ENCODE measurements around the gene PHLDB1.

PHLDB1 gene

GRCh38 chr11:118643995-118644345, 36.6 kb downstream of the PHLDB1 start:
- H3K27me3 ChIP-seq (ENCODE audit: control insufficient read depth, insufficient read depth, low read length), result no peaks in the 10 kb centered on the region
- H3K4me3 ChIP-seq (ENCODE audit: low read depth, low read length), result no peak overlapping the region
- H3K36me3 ChIP-seq (ENCODE audit: control insufficient read depth, insufficient read depth, low read length), result peaks cover 92% of the 10 kb centered on the region
- no peaks in the 10 kb centered on the region for H3K4me1 ChIP-seq (ENCODE audit: control insufficient read depth, insufficient read depth, low read length)
- no peak overlapping the region for H3K9ac ChIP-seq (ENCODE audit: low read length)
- no peak overlapping the region for H3K27ac ChIP-seq (ENCODE audit: low read depth, low read length)
- H3K9me3 ChIP-seq (ENCODE audit: control insufficient read depth, insufficient read depth, low read depth, low read length), result no peaks in the 10 kb centered on the region

- Histone ChIP-seq H3K9ac (ENCODE audit: low read length) (no peak overlapping the region), H3K36me3 (ENCODE audit: control insufficient read depth, insufficient read depth, low read length) (peaks cover 88% of the 10 kb centered on the region), H3K4me3 (ENCODE audit: low read depth, low read length) (no peak overlapping the region), H3K9me3 (ENCODE audit: control insufficient read depth, insufficient read depth, low read depth, low read length) (no peaks in the 10 kb centered on the region), H3K4me1 (ENCODE audit: control insufficient read depth, insufficient read depth, low read length) (no peaks in the 10 kb centered on the region), H3K27ac (ENCODE audit: low read depth, low read length) (no peak overlapping the region), H3K27me3 (ENCODE audit: control insufficient read depth, insufficient read depth, low read length) (no peaks in the 10 kb centered on the region)
Measured at GRCh38 chr11:118644496-118644895, 37.1 kb downstream of the PHLDB1 start.

GRCh38 chr11:118645066-118645715, 37.8 kb downstream of the PHLDB1 start:
- Histone ChIP-seq H3K9ac (ENCODE audit: low read length) (no peak overlapping the region), H3K4me1 (ENCODE audit: control insufficient read depth, insufficient read depth, low read length) (no peaks in the 10 kb centered on the region), H3K4me3 (ENCODE audit: low read depth, low read length) (no peak overlapping the region), H3K27ac (ENCODE audit: low read depth, low read length) (no peak overlapping the region), H3K27me3 (ENCODE audit: control insufficient read depth, insufficient read depth, low read length) (no peaks in the 10 kb centered on the region), H3K36me3 (ENCODE audit: control insufficient read depth, insufficient read depth, low read length) (peaks cover 88% of the 10 kb centered on the region), H3K9me3 (ENCODE audit: control insufficient read depth, insufficient read depth, low read depth, low read length) (no peaks in the 10 kb centered on the region)

DNA sequence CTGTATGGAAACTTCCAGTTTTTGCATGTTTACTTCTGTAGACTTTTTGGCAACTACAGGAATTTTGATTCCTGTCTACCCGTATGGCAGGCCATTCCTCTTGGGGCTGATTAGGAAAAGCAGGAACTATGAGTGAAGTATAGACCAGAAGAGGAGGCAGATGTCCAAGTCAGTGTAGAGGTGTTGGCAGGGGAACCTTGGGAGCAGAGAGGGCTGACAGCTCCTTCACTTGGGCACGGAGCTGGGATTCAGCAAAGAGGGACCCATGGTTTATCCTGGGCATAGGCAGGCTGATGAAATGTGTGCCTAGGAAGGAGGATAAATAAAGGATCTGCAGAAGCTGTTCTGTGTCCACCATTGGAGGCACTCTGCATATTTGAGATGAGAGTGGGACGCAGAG, 39.0 kb downstream of the PHLDB1 start:
- Histone ChIP-seq H3K27ac (ENCODE audit: low read depth, low read length) (no peak overlapping the region), H3K36me3 (ENCODE audit: control insufficient read depth, insufficient read depth, low read length) (peaks cover 88% of the 10 kb centered on the region), H3K27me3 (ENCODE audit: control insufficient read depth, insufficient read depth, low read length) (no peaks in the 10 kb centered on the region), H3K9me3 (ENCODE audit: control insufficient read depth, insufficient read depth, low read depth, low read length) (no peaks in the 10 kb centered on the region), H3K9ac (ENCODE audit: low read length) (no peak overlapping the region), H3K4me1 (ENCODE audit: control insufficient read depth, insufficient read depth, low read length) (no peaks in the 10 kb centered on the region), H3K4me3 (ENCODE audit: low read depth, low read length) (no peak overlapping the region)

GRCh38 chr11:118648291-118648690, 40.9 kb downstream of the PHLDB1 start:
- Histone ChIP-seq H3K36me3 (ENCODE audit: control insufficient read depth, insufficient read depth, low read length) (peaks cover 87% of the 10 kb centered on the region), H3K4me3 (ENCODE audit: low read depth, low read length) (no peak overlapping the region), H3K9ac (ENCODE audit: low read length) (no peak overlapping the region), H3K27me3 (ENCODE audit: control insufficient read depth, insufficient read depth, low read length) (no peaks in the 10 kb centered on the region), H3K9me3 (ENCODE audit: control insufficient read depth, insufficient read depth, low read depth, low read length) (no peaks in the 10 kb centered on the region), H3K27ac (ENCODE audit: low read depth, low read length) (no peak overlapping the region), H3K4me1 (ENCODE audit: control insufficient read depth, insufficient read depth, low read length) (no peaks in the 10 kb centered on the region)

- H3K36me3 ChIP-seq (ENCODE audit: control insufficient read depth, insufficient read depth, low read length), result peaks cover 83% of the 10 kb centered on the region
- H3K9me3 ChIP-seq (ENCODE audit: control insufficient read depth, insufficient read depth, low read depth, low read length), result no peaks in the 10 kb centered on the region
- no peak overlapping the region for H3K27ac ChIP-seq (ENCODE audit: low read depth, low read length)
- H3K4me1 ChIP-seq (ENCODE audit: control insufficient read depth, insufficient read depth, low read length), result no peaks in the 10 kb centered on the region
- no peak overlapping the region for H3K9ac ChIP-seq (ENCODE audit: low read length)
- no peaks in the 10 kb centered on the region for H3K27me3 ChIP-seq (ENCODE audit: control insufficient read depth, insufficient read depth, low read length)
- no peak overlapping the region for H3K4me3 ChIP-seq (ENCODE audit: low read depth, low read length)
Measured at GRCh38 chr11:118649941-118650340, 42.5 kb downstream of the PHLDB1 start.

GRCh38 chr11:118650366-118650765, 43.0 kb downstream of the PHLDB1 start:
- Histone ChIP-seq H3K4me1 (ENCODE audit: control insufficient read depth, insufficient read depth, low read length) (no peaks in the 10 kb centered on the region), H3K27me3 (ENCODE audit: control insufficient read depth, insufficient read depth, low read length) (no peaks in the 10 kb centered on the region), H3K9ac (ENCODE audit: low read length) (no peak overlapping the region), H3K9me3 (ENCODE audit: control insufficient read depth, insufficient read depth, low read depth, low read length) (no peaks in the 10 kb centered on the region), H3K27ac (ENCODE audit: low read depth, low read length) (no peak overlapping the region), H3K36me3 (ENCODE audit: control insufficient read depth, insufficient read depth, low read length) (peaks cover 83% of the 10 kb centered on the region), H3K4me3 (ENCODE audit: low read depth, low read length) (no peak overlapping the region)

DNA sequence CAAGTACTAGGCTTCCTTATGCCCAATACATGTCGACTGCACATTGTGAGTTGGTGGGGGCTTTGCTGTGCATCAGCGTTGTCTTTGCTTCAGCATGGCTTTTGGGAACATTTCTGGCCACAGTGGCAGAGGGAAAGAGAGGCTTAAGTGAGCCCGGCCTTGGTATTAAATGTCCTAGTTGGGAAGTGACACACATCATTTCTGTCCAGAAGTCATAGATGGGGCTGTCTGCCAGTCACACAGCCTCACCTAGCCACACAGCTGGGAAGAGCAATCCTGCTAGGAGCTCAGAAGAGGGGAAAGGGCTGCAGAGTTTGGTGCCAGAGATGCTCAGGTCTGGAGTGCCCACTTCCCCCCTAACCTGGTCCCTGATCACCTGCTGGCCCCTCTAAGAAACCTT, 44.4 kb downstream of the PHLDB1 start:
- Histone ChIP-seq H3K27ac (ENCODE audit: low read depth, low read length) (no peak overlapping the region), H3K9ac (ENCODE audit: low read length) (no peak overlapping the region), H3K36me3 (ENCODE audit: control insufficient read depth, insufficient read depth, low read length) (peaks cover 84% of the 10 kb centered on the region), H3K4me3 (ENCODE audit: low read depth, low read length) (no peak overlapping the region), H3K4me1 (ENCODE audit: control insufficient read depth, insufficient read depth, low read length) (no peaks in the 10 kb centered on the region), H3K9me3 (ENCODE audit: control insufficient read depth, insufficient read depth, low read depth, low read length) (no peaks in the 10 kb centered on the region), H3K27me3 (ENCODE audit: control insufficient read depth, insufficient read depth, low read length) (no peaks in the 10 kb centered on the region)

GRCh38 chr11:118652681-118653181, 45.3 kb downstream of the PHLDB1 start:
- H3K4me1 ChIP-seq (ENCODE audit: control insufficient read depth, insufficient read depth, low read length), result peaks cover 1% of the 10 kb centered on the region; the same call in 1 of the 2 replicates
- H3K4me3 ChIP-seq (ENCODE audit: low read depth, low read length), result no peak overlapping the region
- no peaks in the 10 kb centered on the region for H3K9me3 ChIP-seq (ENCODE audit: control insufficient read depth, insufficient read depth, low read depth, low read length)
- no peak overlapping the region for H3K9ac ChIP-seq (ENCODE audit: low read length)
- H3K27me3 ChIP-seq (ENCODE audit: control insufficient read depth, insufficient read depth, low read length), result no peaks in the 10 kb centered on the region
- H3K36me3 ChIP-seq (ENCODE audit: control insufficient read depth, insufficient read depth, low read length), result peaks cover 83% of the 10 kb centered on the region
- H3K27ac ChIP-seq (ENCODE audit: low read depth, low read length), result no peak overlapping the region

GRCh38 chr11:118653684-118654390, 46.4 kb downstream of the PHLDB1 start:
- Histone ChIP-seq H3K9ac (ENCODE audit: low read length) (no peak overlapping the region), H3K4me3 (ENCODE audit: low read depth, low read length) (no peak overlapping the region), H3K27me3 (ENCODE audit: control insufficient read depth, insufficient read depth, low read length) (no peaks in the 10 kb centered on the region), H3K9me3 (ENCODE audit: control insufficient read depth, insufficient read depth, low read depth, low read length) (no peaks in the 10 kb centered on the region), H3K4me1 (ENCODE audit: control insufficient read depth, insufficient read depth, low read length) (peaks cover 12% of the 10 kb centered on the region), H3K27ac (ENCODE audit: low read depth, low read length) (no peak overlapping the region), H3K36me3 (ENCODE audit: control insufficient read depth, insufficient read depth, low read length) (peaks cover 72% of the 10 kb centered on the region)

DNA sequence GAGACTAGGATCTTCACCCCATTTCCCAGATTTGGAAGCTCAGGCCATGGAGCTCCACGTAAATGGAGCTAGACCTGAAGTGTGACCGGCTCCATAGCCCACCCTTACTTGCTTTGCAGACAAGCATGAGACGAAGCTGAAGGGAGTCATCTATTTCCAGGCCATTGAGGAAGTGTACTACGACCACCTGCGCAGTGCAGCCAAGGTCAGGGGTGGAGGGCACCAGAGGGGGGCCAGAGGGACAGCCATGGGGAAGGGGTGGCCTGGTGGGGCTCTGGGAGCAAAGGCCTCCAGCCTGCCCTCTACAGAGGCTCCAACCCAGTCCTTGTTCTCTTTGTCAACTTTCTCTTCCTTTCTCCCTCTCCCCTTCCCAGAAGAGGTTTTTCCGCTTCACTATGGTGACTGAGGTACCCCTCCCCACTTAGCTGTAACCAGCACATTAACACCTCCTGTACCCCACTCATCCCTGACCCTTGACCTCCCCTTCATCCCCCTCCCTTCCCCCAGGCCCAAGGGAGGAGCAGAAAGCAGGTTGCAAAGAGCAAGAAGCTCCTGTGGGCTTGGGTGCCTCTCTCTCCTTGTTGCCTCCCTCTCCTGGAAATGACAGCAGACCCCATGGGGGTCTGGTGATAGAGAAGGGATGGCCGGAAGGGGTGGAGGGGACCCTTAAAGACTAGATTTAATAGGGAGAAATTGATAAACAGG, 48.2 kb downstream of the PHLDB1 start:
- Histone ChIP-seq H3K36me3 (ENCODE audit: control insufficient read depth, insufficient read depth, low read length) (peaks cover 59% of the 10 kb centered on the region), H3K27ac (ENCODE audit: low read depth, low read length) (no peak overlapping the region), H3K9ac (ENCODE audit: low read length) (no peak overlapping the region)

More for the DNA sequence above, 48.2 kb downstream of the PHLDB1 start:
- H3K4me1 ChIP-seq (ENCODE audit: control insufficient read depth, insufficient read depth, low read length), result peaks cover 28% of the 10 kb centered on the region
- H3K27me3 ChIP-seq (ENCODE audit: control insufficient read depth, insufficient read depth, low read length), result no peaks in the 10 kb centered on the region
- H3K4me3 ChIP-seq (ENCODE audit: low read depth, low read length), result no peak overlapping the region
- H3K9me3 ChIP-seq (ENCODE audit: control insufficient read depth, insufficient read depth, low read depth, low read length), result no peaks in the 10 kb centered on the region

Data from HUES6 (cell line).